DOHH2 (cell line): Measurements from ENCODE around the gene SLC17A5.
"Not testable (repeated sequence)": the region's sequence is repeated elsewhere in the genome, so short reads cannot be mapped to it uniquely, and the experiment has no call there.

Experiments used
- EZH2phosphoT487 ChIP-seq: fragments of 200-600 bp; sonication (generic); IDR thresholded peaks from 2 replicates; pipeline ENCODE4 v1.6.1; 2017; ENCODE audit warnings: borderline replicate concordance, mild to moderate bottlenecking, antibody characterized with exemption, low read length, moderate library complexity, mixed read lengths
- TF ChIP-seq, protein P1 (sequence below): fragments of 200-600 bp; sonication (generic); IDR thresholded peaks from one replicate; pipeline ENCODE4 v1.5.1; 2014; ENCODE audit warnings: antibody characterized with exemption, mild to moderate bottlenecking, low read depth, low read length; ENCODE audit not compliant: poor library complexity, severe bottlenecking

DNA sequence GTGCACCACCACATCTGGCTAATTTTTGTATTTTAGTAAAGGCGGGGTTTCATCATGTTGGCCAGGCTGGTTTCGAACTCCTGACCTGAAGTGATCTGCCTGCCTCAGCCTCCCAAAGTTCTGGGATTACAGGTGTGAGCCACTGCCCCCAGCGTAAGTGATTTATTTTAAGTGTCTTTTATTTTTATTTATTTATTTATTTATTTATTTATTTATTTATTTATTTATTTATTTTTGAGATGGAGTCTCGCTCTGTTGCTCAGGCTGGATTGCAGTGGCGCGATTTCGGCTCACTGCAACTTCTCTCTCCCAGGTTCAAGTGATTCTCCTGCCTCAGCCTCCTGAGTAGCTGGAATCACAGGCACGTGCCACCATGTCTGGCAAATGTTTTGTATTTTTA lies 30.3 kb downstream of the SLC17A5 start:
- TF ChIP-seq, protein P1, sequence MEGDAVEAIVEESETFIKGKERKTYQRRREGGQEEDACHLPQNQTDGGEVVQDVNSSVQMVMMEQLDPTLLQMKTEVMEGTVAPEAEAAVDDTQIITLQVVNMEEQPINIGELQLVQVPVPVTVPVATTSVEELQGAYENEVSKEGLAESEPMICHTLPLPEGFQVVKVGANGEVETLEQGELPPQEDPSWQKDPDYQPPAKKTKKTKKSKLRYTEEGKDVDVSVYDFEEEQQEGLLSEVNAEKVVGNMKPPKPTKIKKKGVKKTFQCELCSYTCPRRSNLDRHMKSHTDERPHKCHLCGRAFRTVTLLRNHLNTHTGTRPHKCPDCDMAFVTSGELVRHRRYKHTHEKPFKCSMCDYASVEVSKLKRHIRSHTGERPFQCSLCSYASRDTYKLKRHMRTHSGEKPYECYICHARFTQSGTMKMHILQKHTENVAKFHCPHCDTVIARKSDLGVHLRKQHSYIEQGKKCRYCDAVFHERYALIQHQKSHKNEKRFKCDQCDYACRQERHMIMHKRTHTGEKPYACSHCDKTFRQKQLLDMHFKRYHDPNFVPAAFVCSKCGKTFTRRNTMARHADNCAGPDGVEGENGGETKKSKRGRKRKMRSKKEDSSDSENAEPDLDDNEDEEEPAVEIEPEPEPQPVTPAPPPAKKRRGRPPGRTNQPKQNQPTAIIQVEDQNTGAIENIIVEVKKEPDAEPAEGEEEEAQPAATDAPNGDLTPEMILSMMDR: not testable (repeated sequence)
- not testable (repeated sequence) for TF ChIP-seq EZH2phosphoT487
